Esophagus squamous epithelium (tissue), 4 donors: ENCODE measurements around the gene NUDT12.

ENCODE experiments used
- POLR2A ChIP-seq, 4 donors: fragments of 450-650 bp; IDR thresholded peaks; one replicate each; pipeline ENCODE4 v1.6.1; 2017; ENCODE audit warnings: antibody characterized with exemption in 4 of 4, mild to moderate bottlenecking in 4 of 4, moderate library complexity in 3 of 4
- TF ChIP-seq, protein P1 (sequence below), 6 experiments: fragments of 450-650 bp in 4 of 6; fragments of 200-600 bp in 2 of 6; sonication (generic) in 2 of 6; IDR thresholded peaks; one replicate each; pipeline ENCODE4 v1.5.1; 2016 to 2019; ENCODE audit warnings: antibody characterized with exemption in 6 of 6, mild to moderate bottlenecking in 4 of 6, moderate library complexity in 4 of 6

DNA sequence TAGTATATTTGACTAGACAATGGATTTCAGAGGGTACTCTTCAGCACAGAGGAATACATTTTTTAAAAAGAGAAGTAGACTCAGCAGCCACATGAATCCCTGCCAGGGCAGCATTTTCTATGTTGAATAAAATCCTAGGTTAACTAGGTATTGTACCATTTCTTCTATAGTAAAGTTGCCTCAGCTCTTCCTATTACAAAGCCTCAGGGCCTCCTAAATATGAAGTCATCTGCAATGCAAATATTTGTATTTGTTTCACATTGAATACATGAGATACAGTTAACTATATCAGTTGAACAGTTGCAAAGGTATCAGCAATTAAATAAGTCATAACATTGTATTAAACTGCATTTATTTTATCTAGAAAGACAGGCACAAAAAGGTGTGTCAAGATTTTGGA is 59.5 kb downstream of the NUDT12 start:
- no peak for TF ChIP-seq POLR2A (IDR thresholded peaks at IDR 0.05)
- TF ChIP-seq, protein P1, sequence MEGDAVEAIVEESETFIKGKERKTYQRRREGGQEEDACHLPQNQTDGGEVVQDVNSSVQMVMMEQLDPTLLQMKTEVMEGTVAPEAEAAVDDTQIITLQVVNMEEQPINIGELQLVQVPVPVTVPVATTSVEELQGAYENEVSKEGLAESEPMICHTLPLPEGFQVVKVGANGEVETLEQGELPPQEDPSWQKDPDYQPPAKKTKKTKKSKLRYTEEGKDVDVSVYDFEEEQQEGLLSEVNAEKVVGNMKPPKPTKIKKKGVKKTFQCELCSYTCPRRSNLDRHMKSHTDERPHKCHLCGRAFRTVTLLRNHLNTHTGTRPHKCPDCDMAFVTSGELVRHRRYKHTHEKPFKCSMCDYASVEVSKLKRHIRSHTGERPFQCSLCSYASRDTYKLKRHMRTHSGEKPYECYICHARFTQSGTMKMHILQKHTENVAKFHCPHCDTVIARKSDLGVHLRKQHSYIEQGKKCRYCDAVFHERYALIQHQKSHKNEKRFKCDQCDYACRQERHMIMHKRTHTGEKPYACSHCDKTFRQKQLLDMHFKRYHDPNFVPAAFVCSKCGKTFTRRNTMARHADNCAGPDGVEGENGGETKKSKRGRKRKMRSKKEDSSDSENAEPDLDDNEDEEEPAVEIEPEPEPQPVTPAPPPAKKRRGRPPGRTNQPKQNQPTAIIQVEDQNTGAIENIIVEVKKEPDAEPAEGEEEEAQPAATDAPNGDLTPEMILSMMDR (IDR thresholded peaks at IDR 0.05) = no peak
